Neural progenitor cell (in vitro differentiated cells): ENCODE data around the gene LMO4.

Experiments
- CTCF ChIP-seq: fragments of 200-600 bp; sonication (generic); IDR thresholded peaks from 2 replicates; pipeline ENCODE4 v1.5.1; 2017; ENCODE audit warnings: antibody characterized with exemption, mild to moderate bottlenecking
- EZH2 ChIP-seq: fragments of 200-600 bp; sonication (generic); IDR thresholded peaks from 2 replicates; pipeline ENCODE4 v1.6.1; 2017; ENCODE audit warnings: antibody characterized with exemption, mild to moderate bottlenecking, moderate library complexity
- EZH2phosphoT487 ChIP-seq: fragments of 200-600 bp; sonication (generic); IDR thresholded peaks from 2 replicates; pipeline ENCODE4 v1.6.1; 2017; ENCODE audit warnings: antibody characterized with exemption

- TF ChIP-seq EZH2 (no peak), CTCF (no peak), EZH2phosphoT487 (no peak)
These were observed 63.8 kb downstream of the LMO4 start for GRCh38 chr1:87392248-87393192.
